ENCODE measurements around the gene BMP2.

GRCh38 chr20:6730672-6731328 is 36.7 kb upstream of the BMP2 start:
- TF ChIP-seq CTCF (IDR thresholded peaks at IDR 0.05) (no peak), POLR2A (IDR thresholded peaks at IDR 0.05) (no peak)

All from testis (tissue), 2 donors.